HK-2 (cell line): ENCODE measurements around the gene IMMP2L.
"Not testable (repeated sequence)": the region's sequence is repeated elsewhere in the genome, so short reads cannot be mapped to it uniquely, and the experiment has no call there.

Experiments used
- DNase-seq: peaks from one replicate; pipeline ENCODE4 v3.0.0-alpha.2; 2018; ENCODE audit not compliant: unreplicated experiment

The IMMP2L gene

GRCh38 chr7:111509288-111509687, 53.0 kb downstream of the IMMP2L start:
- DNase-seq, result no peak

DNA sequence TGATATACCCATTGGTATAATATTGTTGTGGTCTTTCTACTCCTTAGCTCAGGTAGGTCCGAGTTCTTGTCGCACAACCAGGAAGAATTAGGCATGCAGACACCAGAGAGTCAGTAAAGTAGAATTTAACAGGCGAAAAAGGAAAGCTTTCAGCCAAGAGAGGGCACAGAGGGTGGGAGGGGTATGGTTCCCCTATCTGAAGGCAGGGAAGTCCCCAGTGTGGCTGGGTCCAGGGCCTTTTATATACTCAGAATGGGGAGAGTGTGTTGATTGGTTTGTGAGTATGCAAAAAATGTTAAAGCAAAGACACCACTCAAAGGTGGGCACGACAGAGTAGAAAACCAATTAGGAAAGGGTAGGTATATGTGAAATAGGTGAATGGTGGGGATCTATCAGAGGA, 53.9 kb downstream of the IMMP2L start:
- no peak for DNase-seq

- DNase-seq, result not testable (repeated sequence)
Observed at GRCh38 chr7:111505422-111505821, 56.9 kb downstream of the IMMP2L start.

DNA sequence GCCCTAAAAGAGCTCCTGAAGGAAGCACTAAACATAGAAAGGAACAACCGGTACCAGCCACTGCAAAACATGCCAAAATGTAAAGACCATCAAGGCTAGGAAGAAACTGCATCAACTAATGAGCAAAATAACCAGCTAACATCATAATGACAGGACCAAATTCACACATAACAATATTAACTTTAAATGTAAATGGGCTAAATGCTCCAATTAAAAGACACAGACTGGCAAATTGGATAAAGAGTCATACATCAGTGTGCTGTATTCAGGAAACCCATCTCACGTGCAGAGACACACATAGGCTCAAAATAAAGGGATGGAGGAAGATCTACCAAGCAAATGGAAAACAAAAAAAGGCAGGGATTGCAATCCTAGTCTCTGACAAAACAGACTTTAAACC, 60.5 kb downstream of the IMMP2L start:
- not testable (repeated sequence) for DNase-seq

DNA sequence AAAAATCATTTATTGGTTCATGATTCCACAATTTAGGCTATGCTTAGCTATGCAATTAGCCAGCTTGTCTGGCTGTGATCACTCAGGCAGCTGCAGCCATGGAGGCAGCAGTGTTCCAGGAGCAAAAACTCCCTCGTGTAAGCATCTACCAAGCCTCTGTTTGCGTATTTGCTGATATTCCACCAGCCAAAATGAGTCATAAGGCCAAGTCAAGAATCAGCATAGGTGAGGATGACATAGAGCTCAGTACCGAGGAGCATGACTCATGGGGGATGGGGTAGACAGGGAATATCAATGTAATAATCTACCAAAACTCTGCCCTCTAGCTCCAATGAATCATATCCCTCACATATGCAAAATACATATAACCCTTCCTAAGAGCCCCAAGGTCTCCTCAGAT, 63.3 kb downstream of the IMMP2L start:
- peak; percentile 25 for DNase-seq

DNA sequence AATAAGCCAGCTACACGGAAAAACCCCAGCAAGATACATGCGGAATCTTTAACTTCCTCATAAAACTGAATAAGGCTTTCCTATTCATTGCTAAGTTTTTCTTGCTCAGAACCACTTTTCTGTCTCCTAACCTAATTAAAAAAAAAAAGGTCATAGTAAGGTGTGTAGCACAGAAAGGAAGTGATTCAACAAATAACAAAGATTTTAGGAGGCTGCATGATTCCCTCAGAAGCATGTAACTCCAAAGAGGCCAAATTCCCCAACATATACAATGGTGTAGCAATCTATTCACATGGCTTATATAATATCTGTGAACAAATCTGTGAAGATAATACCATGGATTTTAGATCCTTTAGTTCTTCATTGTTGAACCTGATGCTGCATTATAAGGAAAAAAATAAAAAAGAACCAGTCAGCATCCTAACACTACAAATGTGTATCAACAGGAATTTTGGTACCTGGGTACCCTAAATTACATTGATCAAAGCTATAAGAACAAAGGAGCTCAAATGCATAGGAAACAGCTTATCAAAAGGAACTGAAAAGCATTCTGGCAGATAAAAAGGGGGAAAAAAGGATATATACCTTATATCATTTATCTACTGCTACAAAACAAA, 63.8 kb downstream of the IMMP2L start:
- no peak for DNase-seq

DNA sequence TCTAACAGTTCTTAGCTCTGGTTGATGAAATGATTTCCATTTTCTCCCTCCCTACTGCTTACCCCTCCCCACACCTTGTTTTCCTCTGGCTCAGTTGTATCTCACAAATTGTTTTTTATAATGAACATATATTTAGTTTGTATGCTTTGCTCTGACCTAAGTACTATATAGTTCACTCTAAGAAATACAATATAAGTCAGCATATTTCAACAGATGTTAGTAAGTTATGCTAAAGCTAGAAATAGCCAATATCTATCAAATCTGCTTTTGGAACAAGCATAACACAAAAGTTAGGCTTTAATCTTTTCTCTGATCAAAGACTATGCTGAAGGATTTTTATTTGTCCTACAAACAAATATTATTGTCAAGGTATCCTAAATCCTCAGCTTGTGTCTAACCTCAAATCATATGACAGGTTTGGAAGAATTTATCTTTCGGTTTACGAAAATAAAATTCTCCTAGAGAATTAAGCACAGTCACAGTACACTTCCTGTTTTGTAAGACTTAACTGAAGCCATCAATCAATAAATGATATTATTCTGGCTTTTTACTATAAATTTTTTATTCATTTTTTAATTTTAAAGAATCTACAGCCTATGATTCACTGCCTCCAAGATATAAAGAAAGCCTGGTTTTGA, 67.0 kb downstream of the IMMP2L start:
- no peak for DNase-seq

DNA sequence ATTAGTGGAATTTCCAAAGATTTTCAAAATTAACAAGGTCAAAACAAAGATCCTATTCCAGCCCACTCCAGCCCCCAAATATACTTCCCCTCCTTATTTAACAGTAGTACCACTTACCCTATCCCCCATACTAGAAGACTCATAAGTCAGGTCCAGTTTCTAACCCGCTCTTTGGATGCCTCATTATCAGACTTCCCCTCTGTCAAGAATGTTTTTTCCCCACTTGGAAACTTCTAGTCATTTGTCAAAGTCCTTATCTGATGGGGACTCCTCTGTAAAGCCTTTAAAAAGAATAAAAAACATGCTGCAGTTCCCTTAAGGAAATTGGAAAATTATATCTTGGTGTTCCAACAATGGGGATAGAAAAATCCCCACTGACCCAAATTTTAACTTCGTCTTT, 70.1 kb downstream of the IMMP2L start:
- DNase-seq, result no peak

DNA sequence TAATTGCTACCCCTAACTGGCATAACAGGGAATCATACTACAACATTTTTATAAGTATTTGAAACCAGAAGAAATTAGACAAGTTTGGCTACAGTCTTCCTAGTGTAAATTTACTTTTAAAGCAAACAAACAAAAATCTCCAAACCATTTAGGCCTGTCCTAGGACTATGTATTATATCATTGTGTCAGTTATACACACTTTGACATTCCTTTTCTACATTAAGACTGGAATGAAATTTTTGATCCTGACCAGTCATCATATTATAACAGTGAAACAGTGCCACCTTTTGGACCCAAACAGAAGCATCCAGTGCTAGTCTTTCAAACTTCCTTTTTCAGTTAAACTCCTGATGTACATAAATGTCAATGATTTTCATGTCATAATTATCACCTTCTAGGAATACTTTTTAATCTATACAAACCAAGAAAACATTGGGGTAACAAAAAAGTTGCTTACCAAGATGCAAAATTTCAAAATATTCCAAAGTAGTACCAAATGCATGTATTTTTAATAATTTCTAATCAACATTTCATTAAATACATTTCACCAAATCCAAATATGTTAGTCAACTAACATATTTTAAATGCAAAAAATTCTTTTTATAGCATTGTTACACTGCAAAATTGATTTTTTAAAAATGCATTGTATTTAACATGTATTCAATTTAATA, 75.7 kb downstream of the IMMP2L start:
- DNase-seq, result no peak

DNA sequence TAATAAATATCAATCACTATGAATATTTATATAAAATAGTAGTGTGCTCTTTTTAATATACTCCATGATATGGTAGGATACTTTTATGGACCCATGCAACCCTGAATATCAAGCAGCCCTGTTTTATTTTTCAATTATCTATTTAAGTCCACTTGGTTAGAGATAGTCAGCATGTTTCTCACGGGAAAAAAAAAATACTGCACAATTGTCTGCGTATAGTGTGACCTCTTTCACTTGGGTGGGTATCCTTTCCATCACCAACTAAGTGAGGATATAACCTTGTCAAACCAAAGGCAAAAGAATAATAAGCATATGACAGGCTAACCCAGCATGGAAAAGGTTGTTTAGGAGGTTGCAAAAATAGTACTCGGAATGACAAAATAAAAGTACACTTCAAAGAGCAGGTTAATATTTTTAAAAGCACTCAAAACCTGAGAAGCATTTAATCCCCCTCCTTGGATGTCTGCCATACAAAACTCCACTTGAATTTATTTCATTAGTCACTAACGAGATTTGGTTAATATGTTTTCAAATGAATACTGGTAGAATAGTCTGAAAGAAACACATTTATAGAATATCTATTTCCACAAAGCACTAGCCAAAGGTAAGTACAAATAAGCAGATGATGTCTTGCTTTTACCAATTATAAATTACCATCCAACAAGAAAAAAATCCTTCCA, 76.5 kb downstream of the IMMP2L start:
- DNase-seq, result no peak

GRCh38 chr7:111483078-111483477, 79.2 kb downstream of the IMMP2L start:
- no peak for DNase-seq

- DNase-seq, result no peak
Observed at GRCh38 chr7:111477462-111478225, 84.6 kb downstream of the IMMP2L start.

DNA sequence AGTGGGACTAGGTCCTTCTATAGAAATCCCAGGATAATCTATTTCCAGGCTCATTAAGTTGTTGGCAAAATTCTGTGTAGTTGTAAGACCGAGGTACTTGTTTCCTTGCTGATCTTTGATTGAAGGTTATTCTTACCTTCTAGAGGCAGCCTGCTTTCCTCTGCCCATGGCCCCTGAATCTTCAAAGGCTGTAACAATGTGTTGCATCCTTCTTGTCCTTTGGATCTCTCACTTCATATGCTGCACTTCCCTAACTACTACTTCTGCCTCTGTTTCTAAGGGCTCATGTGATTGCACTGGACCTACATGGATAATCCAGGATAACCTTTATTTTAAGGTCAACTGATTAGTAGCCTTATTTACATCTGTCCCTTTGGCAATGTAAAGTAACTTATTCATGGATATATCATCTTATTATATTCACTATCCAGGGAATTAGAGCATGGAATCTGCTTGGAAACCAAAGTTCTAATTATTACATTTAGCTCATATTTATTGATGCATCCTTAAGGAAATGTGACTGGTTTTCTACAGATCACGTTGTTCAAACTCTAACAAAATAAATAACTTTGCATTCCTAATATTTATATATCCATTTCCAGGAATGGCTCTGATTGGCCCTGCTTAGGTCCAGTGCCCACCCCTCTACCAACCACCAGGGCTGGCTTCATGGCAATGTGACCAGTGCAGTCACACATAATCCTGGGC, 85.6 kb downstream of the IMMP2L start:
- DNase-seq, result no peak

DNA sequence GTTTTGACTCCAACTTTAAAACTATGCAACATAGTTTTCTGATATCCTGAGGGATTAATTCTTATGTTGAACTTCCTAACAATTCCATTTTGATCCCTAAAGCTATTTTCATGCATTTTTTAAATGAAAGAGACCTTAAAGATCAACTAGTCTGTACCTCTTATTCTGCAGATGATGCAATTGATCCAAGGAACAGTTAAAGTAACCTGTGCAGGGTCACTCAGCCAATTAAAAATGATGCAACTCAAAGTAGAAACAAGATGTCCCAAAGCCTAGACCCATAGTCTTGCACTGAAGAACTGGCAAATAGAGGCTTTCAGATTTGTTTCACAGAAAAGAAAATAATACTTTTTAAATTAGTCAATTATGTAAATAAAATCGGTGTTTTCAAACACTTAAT, 86.3 kb downstream of the IMMP2L start:
- DNase-seq, result no peak

- DNase-seq, result no peak
Observed at GRCh38 chr7:111475419-111475748, 86.9 kb downstream of the IMMP2L start.

- DNase-seq, result no peak
Observed at GRCh38 chr7:111474723-111475418, 87.4 kb downstream of the IMMP2L start.

DNA sequence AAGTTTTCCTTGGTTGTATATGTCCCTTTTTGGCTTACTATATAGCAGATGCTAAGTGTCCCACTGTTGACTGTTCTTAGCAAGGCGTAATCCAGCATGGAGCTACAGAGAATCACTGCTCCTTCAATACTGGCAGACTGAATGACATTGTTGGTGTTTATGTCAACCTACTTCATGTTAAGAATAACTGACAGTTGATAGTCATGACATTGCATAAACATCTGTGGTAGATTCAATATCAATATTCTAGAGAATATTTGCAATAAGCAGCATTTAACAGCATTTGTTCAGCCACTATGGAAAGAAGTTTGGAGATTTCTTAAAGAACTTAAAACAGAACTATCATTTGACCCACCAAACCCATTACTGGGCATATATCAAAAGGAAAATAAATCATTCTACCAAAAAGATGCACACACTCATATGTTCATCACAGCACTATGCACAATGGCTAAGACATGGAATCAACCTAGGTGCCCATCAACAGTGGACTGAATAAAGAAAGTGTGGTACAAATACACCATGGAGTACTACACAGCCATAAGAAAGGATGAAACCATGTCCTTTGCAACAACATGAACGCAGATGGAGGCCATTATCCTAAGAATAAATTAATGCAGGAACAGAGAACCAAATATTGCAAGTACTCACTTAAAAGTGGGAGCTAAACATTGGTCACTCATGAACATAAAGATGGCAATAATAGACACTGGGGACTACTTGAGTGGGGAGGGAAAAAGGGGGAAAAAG, 88.7 kb downstream of the IMMP2L start:
- no peak for DNase-seq

DNA sequence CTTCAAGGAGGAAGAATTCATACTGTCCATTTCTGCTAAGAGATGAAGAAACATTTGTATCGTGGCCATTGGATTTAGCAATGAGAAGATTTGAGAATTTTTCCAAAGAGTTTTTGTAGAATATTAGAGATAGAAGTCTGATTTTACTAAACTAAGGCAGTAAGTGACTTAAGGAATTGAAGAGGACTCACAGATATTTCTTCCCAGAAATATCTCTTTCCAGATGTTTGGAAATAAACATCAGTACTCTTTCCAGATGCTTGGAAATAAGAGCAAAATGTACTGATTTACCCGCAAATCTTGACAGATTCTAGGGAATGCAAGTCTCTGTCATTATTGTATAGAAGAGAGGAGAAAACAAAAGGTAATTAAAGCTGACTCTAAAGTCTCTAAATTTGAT, 91.3 kb downstream of the IMMP2L start:
- DNase-seq, result no peak

- DNase-seq, result not testable (repeated sequence)
Observed at GRCh38 chr7:111469894-111470293, 92.4 kb downstream of the IMMP2L start.

- DNase-seq, result not testable (repeated sequence)
Observed at GRCh38 chr7:111465774-111466173, 96.5 kb downstream of the IMMP2L start.
